Cerebellar cortex (tissue), 1 donor: ENCODE measurements around the gene EFCC1.

Experiments used
- DNase-seq: peaks from one replicate; pipeline ENCODE4 v3.0.0-alpha.2; 2015; ENCODE audit warnings: low spot score

Gene EFCC1

DNA sequence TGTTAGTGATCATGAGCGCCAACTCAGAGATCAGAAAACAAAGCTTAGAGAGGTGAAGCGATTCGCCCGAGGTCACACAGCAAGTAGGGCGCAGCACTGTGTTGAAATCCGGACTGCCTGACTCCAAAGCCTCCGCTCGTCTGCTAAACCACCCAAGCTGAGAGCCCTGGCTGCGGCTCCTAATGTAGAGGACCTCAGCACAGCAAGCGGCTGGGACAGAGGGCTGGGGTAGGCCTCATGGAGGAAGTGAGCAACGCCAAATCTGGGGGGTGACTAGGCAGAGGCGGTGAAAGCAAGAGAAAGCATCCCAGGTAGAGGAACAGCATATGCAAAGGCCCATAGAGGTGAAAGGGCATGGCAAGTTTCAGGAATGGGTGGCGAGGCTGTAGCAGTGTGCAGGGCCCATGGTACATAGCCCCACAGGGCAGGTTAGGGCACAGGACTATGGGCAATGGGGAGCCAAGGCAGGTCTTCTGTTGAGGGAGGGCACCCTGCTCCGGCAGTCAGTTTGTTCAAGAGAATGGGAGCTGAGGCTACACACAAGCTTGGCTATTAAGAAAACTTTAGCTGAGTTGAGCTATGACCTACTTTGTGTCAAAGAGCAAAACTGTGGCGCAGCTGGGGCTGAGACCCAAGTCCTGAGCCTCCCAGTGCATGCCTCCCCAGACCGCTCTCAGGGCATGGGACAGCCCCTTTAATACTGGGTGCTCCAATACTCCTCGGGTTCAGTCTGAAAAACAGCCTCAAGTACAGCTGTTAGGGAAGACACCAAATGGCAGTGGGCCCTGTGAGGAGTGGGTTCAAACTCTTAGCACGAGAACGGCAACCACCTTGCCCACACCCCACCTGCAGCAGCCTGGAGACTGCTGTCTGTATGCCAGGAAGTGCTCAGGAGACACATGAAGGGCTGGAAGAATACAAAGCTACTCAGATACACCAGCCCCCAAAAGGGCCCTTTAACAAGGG lies 6.2 kb upstream of the EFCC1 start:
- no peak for DNase-seq

DNA sequence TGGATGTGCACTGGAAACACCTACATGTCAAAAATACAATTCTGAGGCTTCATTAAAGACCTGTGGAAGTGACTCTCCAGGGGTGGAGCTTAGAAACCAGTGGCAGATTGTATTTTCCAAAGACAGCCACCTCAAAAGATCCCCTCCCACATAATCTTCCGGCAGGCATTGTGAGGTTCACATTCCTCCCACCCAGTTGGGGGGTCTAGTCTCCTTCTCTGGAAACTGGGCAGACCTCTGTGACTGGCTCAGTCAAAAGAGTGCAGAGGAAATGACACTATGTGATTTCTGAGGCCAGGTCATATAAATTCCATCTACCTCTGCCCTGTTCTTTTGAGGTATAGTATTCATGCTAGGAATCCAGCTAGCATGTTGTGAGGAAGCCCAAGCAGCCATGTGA lies 5.4 kb upstream of the EFCC1 start:
- DNase-seq, result no peak

- DNase-seq, result no peak
Observed at GRCh38 chr3:128996200-128996599, 4.9 kb upstream of the EFCC1 start.

DNA sequence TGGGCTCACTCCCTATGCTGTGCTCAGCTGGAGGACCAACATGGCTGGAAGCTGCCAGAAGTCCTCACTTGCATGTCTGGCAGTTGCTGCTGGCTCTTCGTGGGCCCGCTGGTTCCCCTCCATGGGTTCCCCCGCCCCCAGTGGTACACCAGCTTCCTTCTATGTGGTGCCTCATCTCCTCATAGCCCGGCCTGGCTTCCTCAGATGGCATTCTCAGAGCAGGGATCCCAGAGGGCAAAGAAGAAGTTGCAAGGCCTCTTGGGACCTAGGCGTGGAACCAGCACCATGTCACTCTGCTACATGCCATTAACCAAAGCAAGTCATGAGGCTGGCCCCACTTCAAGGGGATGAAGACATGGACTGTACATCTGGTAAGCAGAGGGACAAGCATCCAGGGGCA lies 4.4 kb upstream of the EFCC1 start:
- no peak for DNase-seq

GRCh38 chr3:128997486-128998133 lies 3.5 kb upstream of the EFCC1 start:
- DNase-seq, result no peak

GRCh38 chr3:128998561-128998960 lies 2.5 kb upstream of the EFCC1 start:
- no peak for DNase-seq

DNA sequence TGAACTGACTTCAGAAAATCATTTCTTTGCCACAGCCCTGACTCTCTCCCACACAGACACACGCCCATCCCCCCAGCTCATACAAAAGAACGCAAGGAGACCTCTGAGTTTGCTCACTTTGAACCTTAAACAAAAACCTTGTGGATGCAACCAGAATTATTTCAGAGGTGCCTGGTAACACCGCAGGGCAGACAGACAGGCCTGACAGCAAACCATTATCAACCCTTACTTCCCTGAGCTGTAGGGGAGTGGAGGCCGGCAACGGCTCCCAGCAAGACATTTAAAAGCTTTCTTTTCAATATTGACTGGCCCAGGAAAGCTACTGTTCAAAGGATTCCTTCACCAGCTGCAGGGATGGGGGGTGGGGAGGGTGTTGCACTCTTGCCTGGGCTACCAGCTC lies 2.0 kb upstream of the EFCC1 start:
- no peak for DNase-seq

DNA sequence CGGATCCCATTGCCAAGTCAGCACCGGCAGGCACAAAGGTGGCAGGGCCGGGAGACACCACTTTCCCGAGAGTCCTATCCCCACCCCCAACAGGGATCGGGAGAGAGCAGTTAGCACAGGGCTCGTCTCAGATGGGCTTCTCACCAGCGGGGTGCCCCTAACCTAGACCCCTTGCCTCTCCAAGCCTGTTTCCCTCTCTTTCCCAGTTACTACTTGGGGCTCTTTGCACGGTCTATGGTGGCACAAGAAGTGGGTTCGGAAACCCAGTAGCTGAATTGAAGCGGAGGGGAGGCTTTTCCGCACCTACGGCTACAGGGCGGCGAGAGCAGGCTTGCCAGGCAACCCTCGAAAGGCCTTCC lies 383 bp upstream of the EFCC1 start:
- DNase-seq, result no peak

- no peak for DNase-seq
Observed at GRCh38 chr3:129001806-129002572, 885 bp downstream of the EFCC1 start.

GRCh38 chr3:129002573-129003569 lies 1.8 kb downstream of the EFCC1 start:
- DNase-seq, result no peak

DNA sequence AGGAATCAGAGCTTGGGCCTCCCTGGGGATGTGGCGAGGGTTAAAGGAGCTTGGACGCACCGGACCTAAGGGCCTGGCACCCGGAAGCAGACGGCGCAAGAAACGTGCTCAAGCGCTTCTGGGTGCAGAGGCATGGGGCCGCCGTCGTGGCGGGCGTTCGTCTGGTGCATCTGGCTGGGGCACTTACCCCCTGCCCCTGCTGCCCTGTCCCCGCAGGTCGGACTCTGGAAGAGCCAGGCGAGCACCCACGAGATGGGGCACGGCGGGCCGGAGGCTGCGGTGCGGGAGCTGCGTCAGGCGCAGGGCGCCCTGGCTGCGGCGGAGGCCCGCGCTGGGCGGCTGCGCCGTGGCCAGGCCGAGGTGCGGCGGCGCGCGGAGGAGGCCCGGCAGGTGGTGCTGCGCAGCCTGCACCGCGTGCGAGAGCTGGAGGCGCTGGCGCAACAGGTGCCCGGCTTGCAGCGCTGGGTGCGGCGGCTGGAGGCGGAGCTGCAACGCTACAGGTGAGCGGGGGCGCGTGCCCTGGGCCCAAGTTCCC lies 2.5 kb downstream of the EFCC1 start:
- no peak for DNase-seq

DNA sequence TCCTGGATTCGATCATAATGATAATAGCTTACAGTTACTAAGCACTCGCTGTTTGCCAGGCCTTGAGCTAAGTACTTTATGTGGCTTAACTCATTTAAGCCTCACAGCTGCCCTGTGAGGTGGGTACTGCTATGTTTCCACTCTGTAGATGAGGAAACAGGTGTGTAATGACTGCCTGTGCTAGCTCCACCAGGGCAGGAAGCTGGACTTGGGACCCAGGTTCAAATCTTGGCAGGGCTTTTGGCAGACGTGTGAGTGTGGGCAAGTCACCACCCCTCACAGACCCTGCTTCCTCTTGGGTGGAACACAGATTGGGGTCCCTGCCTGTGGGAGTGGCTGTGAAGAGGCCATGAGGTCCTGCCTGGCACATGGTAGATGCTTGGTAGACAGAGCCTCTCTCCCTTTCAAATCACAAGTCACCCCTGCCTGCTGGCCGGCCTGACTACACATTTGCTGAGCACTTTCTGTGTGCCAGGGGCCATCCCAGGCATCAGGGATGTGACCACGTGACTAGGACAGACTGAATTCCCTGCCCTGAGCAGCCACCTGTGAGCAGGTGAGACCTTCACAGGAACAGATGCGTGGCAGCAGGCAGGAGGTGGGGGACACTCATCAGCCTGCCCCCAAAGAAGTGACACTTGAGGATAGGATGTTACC lies 3.7 kb downstream of the EFCC1 start:
- no peak for DNase-seq

GRCh38 chr3:129005526-129006303 lies 4.6 kb downstream of the EFCC1 start:
- DNase-seq, result no peak

GRCh38 chr3:129006864-129007263 lies 5.8 kb downstream of the EFCC1 start:
- DNase-seq, result no peak

- peak; percentile 87 for DNase-seq
Observed at GRCh38 chr3:129007792-129008191, 6.7 kb downstream of the EFCC1 start.

GRCh38 chr3:129009266-129009665 lies 8.2 kb downstream of the EFCC1 start:
- DNase-seq, result peak; percentile 85

DNA sequence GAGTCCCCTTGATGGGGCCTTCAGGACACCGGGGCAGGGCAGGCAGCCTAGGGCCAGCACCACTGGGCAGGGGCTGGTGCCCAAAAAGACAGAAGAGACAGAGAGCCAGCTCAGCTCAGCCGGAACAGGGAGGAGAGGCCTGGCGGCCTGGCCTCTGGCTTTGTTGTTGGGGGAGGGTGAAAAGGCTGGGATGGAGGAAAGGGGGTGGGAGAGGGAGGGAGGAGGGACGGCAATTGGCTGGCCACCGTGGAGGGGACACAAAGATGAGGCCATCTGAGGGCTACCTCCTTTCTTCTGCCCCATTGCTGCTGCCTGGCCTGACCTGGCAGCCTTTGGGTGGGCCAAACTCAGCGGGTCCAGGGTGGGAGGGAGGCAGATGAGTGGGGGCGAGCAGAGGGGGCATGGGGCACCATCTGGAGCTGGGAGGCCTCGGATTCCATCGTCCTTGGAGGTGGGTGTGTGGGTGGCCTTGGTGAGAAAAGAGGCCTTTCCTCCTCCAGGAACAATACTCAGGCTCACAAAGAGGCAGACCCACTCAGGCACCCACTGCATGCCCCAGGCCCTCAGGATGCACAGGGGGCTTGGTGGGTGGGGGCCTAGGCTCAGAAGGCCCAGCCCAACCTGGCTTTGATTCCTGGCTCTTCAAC lies 9.3 kb downstream of the EFCC1 start:
- no peak for DNase-seq

- no peak for DNase-seq
Observed at GRCh38 chr3:129013491-129013891, 12.4 kb downstream of the EFCC1 start.

- no peak for DNase-seq
Observed at GRCh38 chr3:129014148-129014547, 13.0 kb downstream of the EFCC1 start.
